ENCODE results near the gene KREMEN2. TPM values are rescaled to one million over a fixed set of nuclear protein-coding genes. Genes with fewer than 3 reads are reported as not detected.

Gene KREMEN2
- total and polyA plus RNA-seq, 2 of the 8 experiments (the other 6 are each of a cell fraction or from before 2014, with no cell fraction given) = 6.6 to 7.0 TPM

GRCh38 chr16:2956579-2956956, 7.5 kb upstream of the KREMEN2 start:
- 0 out of 2 replicates have a peak overlapping the region, but pooled peaks have one; percentile 66 for H2BK5ac ChIP-seq (ENCODE audit: low read depth, low read length)
- H3K79me1 ChIP-seq (ENCODE audit: low read depth, low read length) = no peaks in the 10 kb centered on the region
- no peak overlapping the region for H2BK120ac ChIP-seq (replicated peaks; ENCODE audit: low read depth, low read length)
- no peak overlapping the region for H3K23ac ChIP-seq (ENCODE audit: insufficient read length)
- H3K4me2 ChIP-seq (ENCODE audit: insufficient read depth in 1 of 2, low read depth in 2 of 2, low read length in 2 of 2) = no peak overlapping the region; a peak in 2 of 4 replicates
- H3K23me2 ChIP-seq (ENCODE audit: low read depth, low read length) = no peaks in the 10 kb centered on the region; the same call in 1 of the 2 replicates
- FAIRE-seq = no peak
- no peak overlapping the region for H3K27ac ChIP-seq (ENCODE audit: low read depth, low read length)
- no peak overlapping the region for H3K4me3 ChIP-seq (ENCODE audit: extremely low read depth in 1 of 4, insufficient read depth in 2 of 4, low read depth in 3 of 4, low read length in 4 of 4)
- peaks cover 3 to 26% (median 19%) of the 10 kb centered on the region in 4 experiments for H3K4me1 ChIP-seq (replicated peaks in 1 of 4; ENCODE audit: control insufficient read depth in 3 of 4, insufficient read depth in 4 of 4, low read length in 3 of 4)
- H3K4ac ChIP-seq (replicated peaks; ENCODE audit: insufficient read length, low read depth, low read length) = peak overlapping the region; percentile 66
- H3K9me3 ChIP-seq (ENCODE audit: insufficient read depth in 2 of 2, low read depth in 1 of 2, low read length in 1 of 2) = no peaks in the 10 kb centered on the region
- peak overlapping the region; percentile 43 for H4K8ac ChIP-seq (ENCODE audit: extremely low read depth, insufficient read depth, low read length)
- no peak overlapping the region; the same call in 1 of the 2 replicates for H2BK20ac ChIP-seq (ENCODE audit: low read length)
- peak overlapping the region; percentile 78 for H4K91ac ChIP-seq (replicated peaks; ENCODE audit: insufficient read length, low read length)
- no peak overlapping the region for H3K56ac ChIP-seq (replicated peaks; ENCODE audit: insufficient read length, low read depth, low read length)
- DNase-seq (ENCODE audit: low read depth in 1 of 2, low spot score in 2 of 2) = no peak
- no peak overlapping the region for H2AFZ ChIP-seq (ENCODE audit: low read length)
- peak overlapping the region; percentile 94; the same call in 1 of the 2 replicates for H2BK12ac ChIP-seq (ENCODE audit: low read depth, low read length)
- H3K9ac ChIP-seq (replicated peaks in 1 of 4; ENCODE audit: extremely low read depth in 1 of 4, low read depth in 3 of 4, low read length in 3 of 4) = no peak overlapping the region
- no peak overlapping the region for H3K18ac ChIP-seq (ENCODE audit: extremely low read depth, low read length)
- no peaks in the 10 kb centered on the region for H3K79me2 ChIP-seq (ENCODE audit: control insufficient read depth in 1 of 2, insufficient read depth in 2 of 2, low read length in 2 of 2)
- 0 out of 2 replicates have a peak overlapping the region, but pooled peaks have one; percentile 86 for H2AK5ac ChIP-seq (ENCODE audit: low read depth, low read length)
- no peaks in the 10 kb centered on the region; a peak in 1 of 7 replicates for H3K27me3 ChIP-seq (replicated peaks in 1 of 4; ENCODE audit: control insufficient read depth in 3 of 4, extremely low read depth in 1 of 4, insufficient read depth in 3 of 4, low read length in 3 of 4)
- H4K20me1 ChIP-seq (replicated peaks in 1 of 2; ENCODE audit: control insufficient read depth in 1 of 2, insufficient read depth in 2 of 2, low read length in 2 of 2) = no peaks in the 10 kb centered on the region
- no peaks in the 10 kb centered on the region for H3K36me3 ChIP-seq (ENCODE audit: control insufficient read depth in 2 of 4, insufficient read depth in 4 of 4, low read length in 3 of 4)
- ChIA-PET CTCF (ENCODE audit: partially characterized antibody) (interaction anchor here (0.6 to 1.7 kb wide), 10 partner anchors 10 to 118 kb away, joined by 3 to 7 read pairs (median 3); partner anchors contain the start of gene CLDN6), POLR2A (ENCODE audit: partially characterized antibody) (interaction anchor here (1.0 to 1.6 kb wide), 7 partner anchors 10 to 174 kb away, joined by 3 to 7 read pairs (median 4); no protein-coding TSS in a partner anchor)
- peak overlapping the region; percentile 72; the same call in 1 of the 2 replicates for H2BK15ac ChIP-seq (ENCODE audit: low read length)
- 85% methylated on average over 11 of the region's 11 CpGs; no CpG with 5 or more reads in 1 of the 2 experiments for WGBS, 2 experiments (ENCODE audit: extremely low coverage in 1 of 2, insufficient coverage in 1 of 2, insufficient read length in 1 of 2, insufficient replicate concordance in 2 of 2, low coverage in 1 of 2, low lambda C conversion rate in 2 of 2, missing lambda C conversion rate in 1 of 2)
- no peak overlapping the region for H3K14ac ChIP-seq (ENCODE audit: insufficient read length)
- H4K5ac ChIP-seq (ENCODE audit: insufficient read length, low read depth, low read length) = no peak overlapping the region
- TF ChIP-seq KDM5A (IDR thresholded peaks at IDR 0.05; ENCODE audit: low read length) = no peak
- TF ChIP-seq KDM1A (IDR thresholded peaks at IDR 0.05; ENCODE audit: borderline replicate concordance, low read length) = no peak
- no peak for TF ChIP-seq CHD2 (IDR thresholded peaks at IDR 0.05; ENCODE audit: low read length)
- TF ChIP-seq CHD1 (IDR thresholded peaks at IDR 0.05; ENCODE audit: low read depth, low read length) = no peak
- TF ChIP-seq PHF8 (conservative IDR thresholded peaks at IDR 0.05; ENCODE audit: low read depth, low read length) = no peak
- TF ChIP-seq RFX5 (IDR thresholded peaks at IDR 0.05; ENCODE audit: borderline replicate concordance, low read depth, low read length) = no peak
- TF ChIP-seq BCL11A (IDR thresholded peaks at IDR 0.05; ENCODE audit: low read depth in 2 of 2, low read length in 2 of 2) = no peak
- no peak for TF ChIP-seq JUN (IDR thresholded peaks at IDR 0.05; ENCODE audit: low read depth, low read length)
- no peak for TF ChIP-seq RBBP5 (IDR thresholded peaks at IDR 0.05; ENCODE audit: borderline replicate concordance, low read depth, low read length)
- no peak for TF ChIP-seq NANOG (IDR thresholded peaks at IDR 0.05; ENCODE audit: insufficient read depth, low read depth, low read length, poor library complexity, severe bottlenecking)
- no peak for TF ChIP-seq E2F6 (IDR thresholded peaks at IDR 0.05)
- no peak for TF ChIP-seq MAX (IDR thresholded peaks at IDR 0.05)
